ENCODE results near the gene PRKN.

Gene PRKN

DNA sequence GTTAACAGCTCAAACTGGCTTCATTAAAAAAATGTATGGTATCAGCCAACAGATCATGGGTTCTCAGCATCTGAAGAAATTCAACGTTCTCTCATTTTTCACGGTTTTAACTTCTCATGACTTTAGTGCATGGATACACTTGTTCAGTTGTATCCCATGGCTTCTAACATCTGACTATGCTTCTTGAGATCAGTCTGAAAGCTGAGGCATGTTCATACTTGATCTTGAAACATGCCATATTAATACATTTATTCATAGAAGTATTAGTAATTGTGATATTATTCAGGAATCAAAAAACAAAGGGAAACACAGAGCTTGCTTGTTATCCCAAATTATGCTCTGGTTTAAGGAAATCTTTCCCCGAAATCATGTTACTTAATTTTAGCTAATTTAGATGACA is 649.4 kb downstream of the PRKN start:
- no peak for TF ChIP-seq CTCF (IDR thresholded peaks at IDR 0.05)

GRCh38 chr6:162076816-162077215 is 650.8 kb downstream of the PRKN start:
- TF ChIP-seq CTCF (IDR thresholded peaks at IDR 0.05), result no peak

- TF ChIP-seq CTCF (IDR thresholded peaks at IDR 0.05), result no peak
Measured at GRCh38 chr6:162074641-162075275, 652.8 kb downstream of the PRKN start.

DNA sequence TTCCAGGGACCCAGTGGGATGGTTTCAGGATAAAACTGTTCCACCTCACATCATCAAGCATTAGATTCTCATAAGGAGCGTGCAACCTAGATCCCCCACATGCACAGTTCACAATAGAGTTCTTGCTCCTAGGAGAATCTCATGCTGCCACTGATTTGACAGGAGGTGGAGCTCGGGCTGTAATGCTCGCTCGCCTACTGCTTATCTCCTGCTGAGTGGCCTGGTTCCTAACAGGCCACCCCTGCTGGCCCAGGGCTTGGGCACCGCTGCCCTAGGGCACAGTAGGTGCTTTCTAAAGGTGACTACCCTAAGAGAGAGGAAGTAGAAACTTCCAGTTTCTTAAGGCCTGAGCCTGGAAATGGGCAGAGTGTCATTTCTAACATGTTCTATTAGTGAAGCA is 656.9 kb downstream of the PRKN start:
- TF ChIP-seq CTCF (IDR thresholded peaks at IDR 0.05), result no peak

- TF ChIP-seq CTCF (IDR thresholded peaks at IDR 0.05), result no peak
Measured at GRCh38 chr6:162069995-162070394, 657.6 kb downstream of the PRKN start.

- TF ChIP-seq CTCF (IDR thresholded peaks at IDR 0.05), result no peak
Measured at GRCh38 chr6:162068340-162068739, 659.2 kb downstream of the PRKN start.

DNA sequence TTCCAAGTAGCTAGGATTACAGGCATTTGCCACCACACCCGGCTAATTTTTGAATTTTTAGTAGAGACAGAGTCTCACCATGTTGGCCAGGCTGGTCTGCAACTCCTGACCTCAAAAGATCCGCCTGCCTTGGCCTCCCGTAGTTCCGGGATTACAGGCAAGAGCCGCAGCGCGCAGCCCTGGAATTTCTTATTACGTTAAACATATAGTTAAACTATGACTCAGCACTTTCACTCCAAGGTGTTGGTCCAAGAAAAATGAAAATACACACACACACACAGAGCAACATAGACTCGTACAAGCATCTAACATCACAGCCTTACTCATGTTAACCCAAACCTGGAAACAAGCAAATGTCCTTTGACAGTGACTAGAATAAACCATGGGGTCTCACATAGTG is 663.9 kb downstream of the PRKN start:
- TF ChIP-seq CTCF (IDR thresholded peaks at IDR 0.05), result no peak

DNA sequence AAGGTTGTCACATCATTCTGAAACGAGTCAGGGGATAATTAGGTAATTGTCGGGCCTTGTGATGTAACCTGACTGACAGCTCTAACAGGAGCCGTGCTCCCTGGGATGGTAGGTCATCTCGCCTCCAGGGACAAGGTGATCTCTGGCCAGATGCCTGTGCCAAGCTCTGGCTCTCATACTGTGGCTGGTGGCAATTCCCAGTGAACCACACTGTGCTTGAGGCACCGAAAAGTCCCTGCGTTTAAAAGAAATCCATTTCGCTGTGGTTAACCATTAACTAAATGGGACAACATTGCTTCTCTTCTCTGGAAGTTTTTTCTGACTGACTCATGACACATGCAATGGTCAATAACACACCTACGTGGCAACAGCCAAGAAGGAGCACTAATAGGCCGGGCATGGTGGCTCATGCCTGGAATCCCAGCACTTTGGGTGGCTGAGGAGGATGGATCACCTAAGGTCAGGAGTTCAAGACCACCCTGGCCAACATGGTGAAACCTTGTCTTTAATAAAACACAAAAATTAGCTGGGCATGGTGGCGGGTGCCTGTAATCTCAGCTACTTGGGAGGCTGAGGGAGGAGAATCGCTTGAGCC is 669.2 kb downstream of the PRKN start:
- TF ChIP-seq CTCF (IDR thresholded peaks at IDR 0.05), result no peak

Measured in LNCAP (cell line).